ENCODE measurements around the gene ACYP1.

- TF ChIP-seq ELK4 (CRISPR knock-in tag; IDR thresholded peaks at IDR 0.05; ENCODE audit: borderline replicate concordance) (no peak), ARHGAP35 (CRISPR knock-in tag; IDR thresholded peaks at IDR 0.05; ENCODE audit: borderline replicate concordance) (no peak), NFKB2 (CRISPR knock-in tag; IDR thresholded peaks at IDR 0.05; ENCODE audit: borderline replicate concordance) (no peak), YY1 (IDR thresholded peaks at IDR 0.05; ENCODE audit: insufficient read depth, insufficient replicate concordance, low read depth, low read length) (no peak), ZNF24 (IDR thresholded peaks at IDR 0.05) (no peak)
Observed at GRCh38 chr14:75044322-75044721, 19.5 kb downstream of the ACYP1 start.

All from HepG2 (cell line).